NCI-H1105 (cell line): ENCODE data around the gene NOX5.
"Not testable (repeated sequence)": the region's sequence is repeated elsewhere in the genome, so short reads cannot be mapped to it uniquely, and the experiment has no call there.

Experiments
- DNase-seq: peaks from one replicate; lab custom pipeline; 2025; lab: John Stamatoyannopoulos, UW

NOX5 gene

GRCh38 chr15:69058830-69059556 lies 44.5 kb downstream of the NOX5 start:
- peak; percentile 92 for DNase-seq

GRCh38 chr15:69059557-69059943 lies 45.1 kb downstream of the NOX5 start:
- DNase-seq = no peak

- DNase-seq = no peak
Measured at GRCh38 chr15:69060041-69060481, 45.6 kb downstream of the NOX5 start.

- no peak for DNase-seq
Measured at GRCh38 chr15:69060744-69061143, 46.2 kb downstream of the NOX5 start.

- no peak for DNase-seq
Measured at GRCh38 chr15:69061414-69061842, 46.9 kb downstream of the NOX5 start.

- DNase-seq = no peak
Measured at GRCh38 chr15:69064649-69065048, 50.2 kb downstream of the NOX5 start.

- no peak for DNase-seq
Measured at GRCh38 chr15:69066007-69066995, 51.8 kb downstream of the NOX5 start.

- DNase-seq = no peak
Measured at GRCh38 chr15:69067296-69067695, 52.8 kb downstream of the NOX5 start.

GRCh38 chr15:69068157-69068556 lies 53.7 kb downstream of the NOX5 start:
- no peak for DNase-seq

GRCh38 chr15:69069290-69069689 lies 54.8 kb downstream of the NOX5 start:
- DNase-seq = not testable (repeated sequence)

GRCh38 chr15:69069996-69070395 lies 55.5 kb downstream of the NOX5 start:
- DNase-seq = no peak

- no peak for DNase-seq
Measured at GRCh38 chr15:69070396-69070795, 55.9 kb downstream of the NOX5 start.

- no peak for DNase-seq
Measured at GRCh38 chr15:69071260-69071659, 56.8 kb downstream of the NOX5 start.

- DNase-seq = no peak
Measured at GRCh38 chr15:69072906-69073305, 58.4 kb downstream of the NOX5 start.

GRCh38 chr15:69074001-69074842 lies 59.7 kb downstream of the NOX5 start:
- DNase-seq = peak; percentile 73

- DNase-seq = peak; percentile 9
Measured at GRCh38 chr15:69074843-69075224, 60.3 kb downstream of the NOX5 start.

GRCh38 chr15:69075440-69075839 lies 60.9 kb downstream of the NOX5 start:
- DNase-seq = no peak

GRCh38 chr15:69076756-69077155 lies 62.3 kb downstream of the NOX5 start:
- DNase-seq = no peak

- no peak for DNase-seq
Measured at GRCh38 chr15:69078638-69079037, 64.1 kb downstream of the NOX5 start.

GRCh38 chr15:69080295-69081248 lies 66.1 kb downstream of the NOX5 start:
- DNase-seq = peak; percentile 33
